IMR-90 (cell line): ENCODE measurements around the gene CTSF. TPM values are rescaled to one million over a fixed set of nuclear protein-coding genes. Genes with fewer than 3 reads are reported as not detected.

Experiments used
- ATAC-seq: fragments of 200-7000 bp; cut with Tn5 transposase; 2 replicates; pipeline ENCODE4 v1.9.1; 2020; ENCODE audit warnings: low read depth, mild to moderate bottlenecking, moderate library complexity
- BruUV-seq: library from RNA; stranded (reverse); fragments of 400-500 nt; replicated peaks from 2 replicates; lab custom pipeline; 2021; lab: Mats Ljungman, UMichigan
- CTCF ChIA-PET: fragments of 300-600 bp; formaldehyde crosslinking; extraction: SDS; loops from one replicate; lab custom pipeline; 2021; ENCODE audit warnings: antibody characterized with exemption; lab: Yijun Ruan, JAX
- POLR2A ChIA-PET: fragments of 300-600 bp; sonication (Branson Sonifier 250); formaldehyde crosslinking; loops from one replicate; lab custom pipeline; 2022; ENCODE audit warnings: antibody characterized with exemption; ENCODE audit not compliant: unreplicated experiment; lab: Charles Lee
- DNase-seq: peaks from one replicate; pipeline ENCODE4 v3.0.0; 2013
- H2AFZ ChIP-seq: replicated peaks from 2 replicates; pipeline ENCODE3; 2013; ENCODE audit warnings: low read length, mild to moderate bottlenecking; ENCODE audit not compliant: poor library complexity
- H2AK5ac ChIP-seq: 2 replicates; pipeline ENCODE4 v1.6.1; 2013; ENCODE audit warnings: low read depth, low read length, inconsistent platforms
- H2AK9ac ChIP-seq: replicated peaks from 2 replicates; pipeline ENCODE3; 2013; ENCODE audit warnings: mild to moderate bottlenecking, low read depth, low read length, moderate library complexity; ENCODE audit not compliant: poor library complexity
- H2BK120ac ChIP-seq: 2 replicates; pipeline ENCODE4 v1.6.1; 2013; ENCODE audit warnings: low read depth, low read length, inconsistent platforms
- H2BK15ac ChIP-seq: 3 replicates; pipeline ENCODE4 v1.6.1; 2013; ENCODE audit warnings: low read depth, low read length, inconsistent platforms
- H2BK20ac ChIP-seq: 2 replicates; pipeline ENCODE4 v1.6.1; 2013; ENCODE audit warnings: low read depth, mild to moderate bottlenecking, inconsistent platforms, low read length, moderate library complexity
- H2BK5ac ChIP-seq: 2 replicates; pipeline ENCODE4 v1.6.1; 2013; ENCODE audit warnings: mild to moderate bottlenecking, low read depth, low read length, inconsistent platforms; ENCODE audit not compliant: poor library complexity, severe bottlenecking
- H3K14ac ChIP-seq: replicated peaks from 2 replicates; pipeline ENCODE4 v1.6.1; 2013; ENCODE audit warnings: low read depth, low read length, inconsistent platforms
- H3K18ac ChIP-seq: 2 replicates; pipeline ENCODE4 v1.6.1; 2013; ENCODE audit warnings: low read depth, low read length, control low read depth
- H3K23ac ChIP-seq: 2 replicates; pipeline ENCODE4 v1.6.1; 2013; ENCODE audit warnings: low read depth, low read length, inconsistent platforms
- H3K27ac ChIP-seq: 2 replicates; pipeline ENCODE4 v1.5.1; 2013; ENCODE audit warnings: mild to moderate bottlenecking, control low read depth, low read length; ENCODE audit not compliant: insufficient read depth
- H3K27me3 ChIP-seq: 2 replicates; pipeline ENCODE4 v1.6.1; 2013; ENCODE audit warnings: low read length; ENCODE audit not compliant: control insufficient read depth, insufficient read depth
- H3K36me3 ChIP-seq: 2 replicates; pipeline ENCODE4 v1.6.1; 2013; ENCODE audit warnings: low read length, mixed read lengths; ENCODE audit not compliant: control insufficient read depth, insufficient read depth
- H3K4ac ChIP-seq: 2 replicates; pipeline ENCODE4 v1.6.1; 2013; ENCODE audit warnings: low read depth, low read length, inconsistent platforms
- H3K4me1 ChIP-seq: 2 replicates; pipeline ENCODE4 v1.6.1; 2013; ENCODE audit warnings: low read length, mixed read lengths; ENCODE audit not compliant: control insufficient read depth, insufficient read depth
- H3K4me2 ChIP-seq: 2 replicates; pipeline ENCODE4 v1.6.1; 2013; ENCODE audit warnings: low read depth, mild to moderate bottlenecking, control low read depth, low read length, moderate library complexity
- H3K4me3 ChIP-seq: 2 replicates; pipeline ENCODE4 v1.5.1; 2013; ENCODE audit warnings: low read depth, mild to moderate bottlenecking, control low read depth, low read length, moderate library complexity; ENCODE audit not compliant: insufficient read depth
- H3K56ac ChIP-seq: 2 replicates; pipeline ENCODE4 v1.6.1; 2013; ENCODE audit warnings: low read length, inconsistent platforms; ENCODE audit not compliant: insufficient read depth; ENCODE audit errors: extremely low read depth
- H3K79me1 ChIP-seq, 2 experiments: 2 replicates each; pipeline ENCODE4 v1.6.1; 2013; ENCODE audit warnings: low read length in 2 of 2, inconsistent platforms in 1 of 2, low read depth in 1 of 2
- H3K9ac ChIP-seq: 2 replicates; pipeline ENCODE4 v1.6.1; 2013; ENCODE audit warnings: low read depth, low read length, control low read depth
- H3K9me1 ChIP-seq: 2 replicates; pipeline ENCODE4 v1.6.1; 2013; ENCODE audit warnings: low read length, inconsistent platforms; ENCODE audit not compliant: insufficient read depth
- H3K9me3 ChIP-seq: 2 replicates; pipeline ENCODE4 v1.6.1; 2013; ENCODE audit warnings: low read length; ENCODE audit not compliant: control insufficient read depth, insufficient read depth
- H4K20me1 ChIP-seq: 2 replicates; pipeline ENCODE4 v1.6.1; 2013; ENCODE audit warnings: low read length, inconsistent platforms; ENCODE audit not compliant: insufficient read depth
- H4K5ac ChIP-seq: 2 replicates; pipeline ENCODE4 v1.6.1; 2013; ENCODE audit warnings: mild to moderate bottlenecking, low read depth, low read length, control low read depth
- H4K8ac ChIP-seq, 2 experiments: 2 replicates each; pipeline ENCODE4 v1.6.1; 2013; ENCODE audit warnings: low read depth in 2 of 2, low read length in 2 of 2, control low read depth in 1 of 2, inconsistent platforms in 1 of 2
- H4K91ac ChIP-seq: 2 replicates; pipeline ENCODE4 v1.6.1; 2013; ENCODE audit warnings: low read depth, low read length, inconsistent platforms; ENCODE audit not compliant: insufficient read depth
- MAZ ChIP-seq: IDR thresholded peaks from 2 replicates; pipeline ENCODE4 v1.6.1; 2012; ENCODE audit warnings: low read depth, mild to moderate bottlenecking, low read length, improper control_type of control experiment, moderate library complexity, borderline replicate concordance
- NFE2L2 ChIP-seq: fragments of 150-350 bp; IDR thresholded peaks from 2 replicates; pipeline ENCODE4 v1.6.1; 2016; ENCODE audit warnings: low read depth, mild to moderate bottlenecking, low read length
- RCOR1 ChIP-seq: IDR thresholded peaks from 2 replicates; pipeline ENCODE4 v1.6.1; 2012; ENCODE audit warnings: mild to moderate bottlenecking, low read length, improper control_type of control experiment; ENCODE audit not compliant: insufficient replicate concordance
- WGBS, 2 experiments: methylation state at CpG; one replicate each; pipeline versions ENCODE4 v1.1.5 to v1.1.7; 2013; ENCODE audit warnings: missing lambda C conversion rate in 2 of 2; ENCODE audit not compliant: insufficient read length in 1 of 2; ENCODE audit errors: extremely low coverage in 2 of 2; 5-methylcytosine and 5-hydroxymethylcytosine counted together
- dilution Hi-C: fragments of 300-500 bp; cut with HindIII; formaldehyde crosslinking; loops from one replicate; pipeline ENCODE4 v1.14.3; 2018; ENCODE audit warnings: low sequenced_read_pairs; ENCODE audit not compliant: unreplicated experiment
- in situ Hi-C: fragments of 300-500 bp; cut with MboI; formaldehyde crosslinking; loops from 3 replicates; pipeline ENCODE4 v1.14.3; 2019; ENCODE audit warnings: low sequenced_read_pairs, inconsistent platforms, mixed read lengths
- intact Hi-C: fragments of 100-400 bp; cut with micrococcal nuclease; formaldehyde crosslinking; loops from 2 replicates; pipeline ENCODE4 v1.10.0; 2022
- polyA plus RNA-seq, 3 experiments: library from polyadenylated mRNA; depleted of rRNA; stranded (reverse); fragments of >200 nt; gene quantifications; 2 replicates each; pipeline ENCODE4 v1.2.3, GENCODE V29; 2012; ENCODE audit warnings: low replicate concordance in 1 of 3
- total RNA-seq: library from RNA; depleted of rRNA; stranded (reverse); fragments of >200 nt; gene quantifications from 2 replicates; pipeline ENCODE4 v1.2.3, GENCODE V29; 2012

The CTSF gene
- total and polyA plus RNA-seq, 2 of the 4 experiments (the other 2 are of a cell fraction): 4.1 to 16.0 TPM

DNA sequence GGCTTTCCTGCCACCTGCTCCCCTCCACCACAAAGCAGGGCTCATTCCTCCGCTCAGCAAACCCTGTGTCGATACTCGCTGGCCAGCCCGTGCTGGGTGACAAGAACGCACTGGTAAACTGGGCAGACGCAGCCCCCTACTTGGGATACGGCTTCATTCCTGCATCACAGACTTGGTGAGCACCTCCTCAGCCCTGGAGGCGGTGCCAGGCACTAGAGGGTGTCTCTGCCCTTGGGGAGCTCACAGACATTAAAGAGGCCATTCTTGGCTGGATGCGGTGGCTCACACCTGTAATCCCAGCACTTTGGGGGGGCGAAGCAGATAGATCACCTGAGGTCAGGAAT is 28.6 kb downstream of the CTSF start:
- no peak overlapping the region for H2BK15ac ChIP-seq
- in situ Hi-C loops: no loop called here
- no peak overlapping the region for H3K9ac ChIP-seq
- no peaks in the 10 kb centered on the region for H3K9me3 ChIP-seq
- H4K8ac ChIP-seq: no peak overlapping the region
- H3K14ac ChIP-seq: no peak overlapping the region
- peaks cover 6% of the 10 kb centered on the region for H3K4me1 ChIP-seq
- no peak overlapping the region for H2AK5ac ChIP-seq
- no peak for TF ChIP-seq MAZ
- TF ChIP-seq NFE2L2: no peak
- TF ChIP-seq RCOR1: no peak
- H3K18ac ChIP-seq: no peak overlapping the region
- ATAC-seq (no peak), DNase-seq (no peak)
- no peak overlapping the region for H2AFZ ChIP-seq
- H3K56ac ChIP-seq: no peak overlapping the region
- H3K36me3 ChIP-seq: peaks cover 26% of the 10 kb centered on the region; the same call in 1 of the 2 replicates
- no peak overlapping the region for H3K23ac ChIP-seq
- dilution Hi-C loops: no loop called here
- no TSS peak for BruUV-seq
- CTCF ChIA-PET: no interaction called here
- 89% methylated on average over 8 of the region's 10 CpGs; no CpG with 5 or more reads in 1 of the 2 experiments for WGBS, 2 experiments
- no peak overlapping the region for H3K4me3 ChIP-seq
- no peak overlapping the region for H2BK20ac ChIP-seq
- H3K4me2 ChIP-seq: no peak overlapping the region
- H3K27me3 ChIP-seq: no peaks in the 10 kb centered on the region
- peak overlapping the region; percentile 55 for H2AK9ac ChIP-seq
- H2BK120ac ChIP-seq: no peak overlapping the region
- H4K5ac ChIP-seq: no peak overlapping the region
- POLR2A ChIA-PET: no interaction called here
- no peak overlapping the region for H2BK5ac ChIP-seq
- H3K9me1 ChIP-seq: peaks cover 5% of the 10 kb centered on the region; the same call in 1 of the 2 replicates
- peaks cover 3 to 12% of the 10 kb centered on the region in 2 experiments; a peak in 2 of 4 replicates for H3K79me1 ChIP-seq
- H4K91ac ChIP-seq: no peak overlapping the region
- H4K20me1 ChIP-seq: peaks cover 4% of the 10 kb centered on the region; the same call in 1 of the 2 replicates
- no peak overlapping the region for H3K4ac ChIP-seq
- intact Hi-C loops: no loop called here
- H3K27ac ChIP-seq: no peak overlapping the region
